Activated naive CD8-positive, alpha-beta T cell treated with anti-CD3 and anti-CD28 coated beads, Interleukin-2, amount 10 ng/mL, durations not matched to agents 7 days and 5 days (primary cell): ENCODE measurements around the gene CCSER1. TPM values are rescaled to one million over a fixed set of nuclear protein-coding genes. Genes with fewer than 3 reads are reported as not detected.

Source experiments
- ATAC-seq: fragments of 150-1000 bp; cut with Tn5 transposase; one replicate; pipeline ENCODE4 v1.10.0; 2021; ENCODE audit warnings: low read depth, moderate library complexity
- POLR2A ChIA-PET: fragments of 350-600 bp; sonication (Branson Sonifier 250); formaldehyde crosslinking; loops from one replicate; lab custom pipeline; 2021; ENCODE audit warnings: antibody characterized with exemption; lab: Charles Lee
- DNase-seq: peaks from one replicate; pipeline ENCODE4 v3.0.0; 2021
- H3K27ac Mint-ChIP-seq: one replicate; pipeline ENCODE4 v1.8.0; 2022; ENCODE audit warnings: mild to moderate bottlenecking, mixed read lengths
- H3K27me3 Mint-ChIP-seq: one replicate; pipeline ENCODE4 v1.8.0; 2022; ENCODE audit warnings: mild to moderate bottlenecking, moderate library complexity, mixed read lengths
- H3K36me3 Mint-ChIP-seq: one replicate; pipeline ENCODE4 v1.8.0; 2021; ENCODE audit warnings: mild to moderate bottlenecking, mixed read lengths
- H3K4me1 Mint-ChIP-seq: one replicate; pipeline ENCODE4 v1.8.0; 2021; ENCODE audit warnings: mixed read lengths
- H3K4me3 Mint-ChIP-seq: one replicate; pipeline ENCODE4 v1.8.0; 2022; ENCODE audit warnings: mild to moderate bottlenecking, moderate library complexity, mixed read lengths
- H3K9me3 Mint-ChIP-seq: one replicate; pipeline ENCODE4 v1.8.0; 2021; ENCODE audit warnings: mixed read lengths
- total RNA-seq, 2 experiments: library from RNA; stranded (reverse); gene quantifications; one replicate each; pipeline ENCODE4 v1.2.3, GENCODE V29; 2021

Gene CCSER1
- total RNA-seq, 2 experiments from 2014 or later = 0.64 TPM; not detected in 1

DNA sequence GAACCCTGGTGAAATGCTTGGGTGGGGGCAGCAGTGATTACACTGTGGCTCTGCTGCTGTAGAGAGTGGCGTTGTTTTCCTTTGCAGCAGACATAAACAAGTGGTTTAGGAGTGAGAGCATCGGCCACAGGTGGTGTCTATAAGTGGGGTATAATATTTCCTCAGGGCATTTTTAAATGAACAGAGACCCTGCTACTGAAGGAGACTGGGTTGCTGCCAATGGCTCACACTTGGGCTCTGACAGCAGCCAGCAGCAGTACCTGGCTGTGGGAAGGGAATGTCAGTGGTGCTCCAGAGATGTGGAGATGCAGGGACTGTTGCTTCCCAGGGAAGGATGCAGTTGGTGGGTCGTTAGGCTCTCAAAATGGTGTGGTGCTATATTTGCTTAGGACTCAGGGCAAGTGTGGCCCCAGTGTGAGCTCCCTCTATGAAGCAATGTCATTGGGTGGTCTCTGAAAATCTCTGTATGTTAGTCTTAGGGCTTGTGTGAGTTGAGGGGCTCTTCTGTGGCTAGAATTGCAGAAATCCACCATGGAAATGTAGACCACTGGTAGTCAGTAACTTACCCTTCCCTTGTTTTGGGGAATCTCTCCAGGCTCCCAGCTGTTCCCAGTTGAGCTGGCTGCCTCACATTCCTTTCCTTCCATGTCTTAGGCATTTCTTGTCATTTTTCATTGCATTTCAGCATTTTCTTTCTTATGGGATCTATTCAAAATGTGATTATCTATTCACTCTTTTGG is 1153.5 kb downstream of the CCSER1 start:
- Mint-ChIP-seq H3K4me3 (no peak overlapping the region), H3K27me3 (no peaks in the 10 kb centered on the region)
- POLR2A ChIA-PET = no interaction called here

DNA sequence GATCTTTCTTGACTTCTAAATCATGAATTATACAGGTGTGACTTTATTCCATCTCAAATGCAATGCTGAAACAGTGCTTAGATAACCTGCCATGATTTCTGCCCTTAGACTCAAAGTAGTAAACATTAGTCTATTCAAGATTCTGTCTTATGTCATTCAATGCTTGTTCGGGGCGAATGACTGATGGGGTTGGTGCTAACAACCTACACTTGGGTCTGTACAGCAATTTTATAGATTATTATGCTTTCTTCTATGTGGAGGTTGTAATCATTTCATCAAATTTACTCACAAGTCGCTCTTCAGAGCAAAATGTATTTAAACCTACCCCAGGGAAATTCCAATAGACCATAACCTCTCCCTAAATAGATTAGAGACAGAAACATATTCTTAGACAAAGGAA is 1155.0 kb downstream of the CCSER1 start:
- ATAC-seq = no peak

More for the DNA sequence above, 1153.5 kb downstream of the CCSER1 start:
- ATAC-seq (no peak), DNase-seq (no peak)
- H3K9me3 Mint-ChIP-seq = peaks cover 2% of the 10 kb centered on the region
- H3K36me3 Mint-ChIP-seq = no peaks in the 10 kb centered on the region
- no peak overlapping the region for H3K27ac Mint-ChIP-seq
- no peaks in the 10 kb centered on the region for H3K4me1 Mint-ChIP-seq

DNA sequence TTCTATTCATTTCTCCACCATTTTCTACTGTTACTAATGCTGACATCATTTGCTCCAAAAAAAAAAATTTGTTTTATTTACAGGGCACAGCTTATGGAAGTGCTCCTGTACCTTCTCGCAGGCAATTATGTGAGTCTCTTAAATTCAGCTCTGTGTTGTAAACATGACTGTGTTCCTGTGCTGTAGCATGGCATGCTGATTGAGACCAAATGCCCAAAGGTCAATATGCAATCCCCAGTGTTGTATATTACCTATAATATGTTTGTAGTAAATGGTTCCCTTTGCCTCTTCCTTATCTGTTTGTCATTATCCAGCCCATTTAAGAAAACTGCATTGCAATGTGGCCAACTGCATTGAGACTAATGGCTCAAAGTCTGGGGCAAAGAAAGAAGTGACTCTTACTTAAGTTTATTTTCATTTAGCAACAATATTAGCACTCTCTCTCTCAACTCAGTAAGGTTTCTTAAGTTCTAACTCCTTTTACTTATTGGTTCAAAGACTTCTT is 1156.6 kb downstream of the CCSER1 start:
- Mint-ChIP-seq H3K4me1 (no peaks in the 10 kb centered on the region), H3K27ac (no peak overlapping the region), H3K36me3 (no peaks in the 10 kb centered on the region), H3K4me3 (no peak overlapping the region), H3K27me3 (no peaks in the 10 kb centered on the region), H3K9me3 (no peaks in the 10 kb centered on the region)
- POLR2A ChIA-PET = no interaction called here
- no peak for DNase-seq
- ATAC-seq = no peak

More for the DNA sequence above, 1155.0 kb downstream of the CCSER1 start:
- DNase-seq = no peak
- H3K4me1 Mint-ChIP-seq = no peaks in the 10 kb centered on the region
- H3K27me3 Mint-ChIP-seq = no peaks in the 10 kb centered on the region
- no peaks in the 10 kb centered on the region for H3K36me3 Mint-ChIP-seq
- POLR2A ChIA-PET = no interaction called here
- no peak overlapping the region for H3K4me3 Mint-ChIP-seq
- no peak overlapping the region for H3K27ac Mint-ChIP-seq
- peaks cover 2% of the 10 kb centered on the region for H3K9me3 Mint-ChIP-seq

DNA sequence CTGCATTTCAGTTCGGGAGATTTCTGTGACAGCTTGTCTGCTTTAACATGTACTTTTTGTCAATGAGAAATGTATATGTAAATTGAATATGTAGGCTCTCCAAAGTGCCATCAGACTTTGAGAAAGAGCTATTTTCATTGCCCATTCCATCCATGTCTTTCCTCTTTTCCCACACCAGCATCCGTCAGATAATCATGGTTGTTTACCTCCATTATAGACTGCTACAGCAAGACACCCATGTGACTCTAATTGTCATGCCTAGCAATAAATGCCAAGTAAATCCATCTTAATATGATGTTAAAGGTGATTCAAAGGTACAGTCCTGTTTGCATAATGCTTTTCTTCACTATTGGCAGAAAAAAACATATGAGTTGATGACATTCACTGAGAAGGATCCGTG is 1157.3 kb downstream of the CCSER1 start:
- H3K27ac Mint-ChIP-seq = no peak overlapping the region
- POLR2A ChIA-PET = no interaction called here
- no peaks in the 10 kb centered on the region for H3K9me3 Mint-ChIP-seq
- DNase-seq (no peak), ATAC-seq (no peak)
- H3K36me3 Mint-ChIP-seq = no peaks in the 10 kb centered on the region
- no peak overlapping the region for H3K4me3 Mint-ChIP-seq
- no peaks in the 10 kb centered on the region for H3K27me3 Mint-ChIP-seq
- H3K4me1 Mint-ChIP-seq = no peaks in the 10 kb centered on the region

DNA sequence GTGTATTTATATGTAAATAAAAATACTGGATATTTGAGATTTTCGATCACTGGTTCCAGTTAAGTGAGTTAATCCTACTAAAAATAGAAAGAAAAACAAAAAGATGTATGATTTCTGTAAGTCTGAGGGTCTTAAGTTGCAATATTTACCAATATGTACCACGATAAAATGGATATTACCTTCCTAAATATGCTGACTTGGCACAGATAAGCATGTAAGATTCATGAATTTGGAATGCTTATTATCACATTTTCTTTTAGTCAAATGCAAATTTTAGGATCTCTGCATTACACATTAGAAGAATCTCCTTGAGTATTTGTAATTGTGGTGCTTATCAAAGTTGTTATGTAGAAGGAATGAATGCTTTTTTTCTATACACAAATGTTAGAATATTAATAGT is 1158.3 kb downstream of the CCSER1 start:
- Mint-ChIP-seq H3K27ac (no peak overlapping the region), H3K27me3 (no peaks in the 10 kb centered on the region), H3K4me3 (no peak overlapping the region), H3K4me1 (no peaks in the 10 kb centered on the region), H3K9me3 (no peaks in the 10 kb centered on the region), H3K36me3 (no peaks in the 10 kb centered on the region)
- POLR2A ChIA-PET = no interaction called here
- DNase-seq (no peak), ATAC-seq (no peak)

DNA sequence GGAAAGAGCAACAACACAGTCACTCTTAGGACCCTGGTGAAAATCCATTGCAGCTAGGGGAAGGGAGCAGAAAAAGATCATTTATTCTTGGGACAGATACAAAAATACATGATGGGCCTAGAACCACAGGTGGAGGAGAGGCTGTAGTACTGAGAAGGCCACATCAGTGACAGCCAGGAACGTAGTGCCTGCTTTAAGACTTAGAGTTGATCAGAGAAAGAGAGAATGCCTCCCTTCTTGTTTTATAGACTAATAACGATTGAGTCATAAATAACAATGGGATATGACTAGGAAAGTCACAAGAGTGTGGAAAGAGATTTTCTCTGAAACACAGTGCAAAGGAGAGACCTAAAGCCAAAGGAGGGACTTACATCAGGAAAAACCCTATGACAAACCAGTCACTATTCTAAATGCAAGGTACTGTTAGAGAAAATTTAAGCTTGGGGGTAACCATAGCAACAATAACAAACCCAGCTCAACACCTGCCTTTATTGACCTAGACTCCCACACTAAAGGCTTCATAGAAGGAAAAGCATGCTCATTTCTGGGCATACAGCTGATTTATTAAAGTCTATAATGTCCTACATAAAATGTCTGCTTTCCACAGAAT is 1161.6 kb downstream of the CCSER1 start:
- H3K27ac Mint-ChIP-seq = no peak overlapping the region
- no peak for ATAC-seq
- DNase-seq = no peak
- H3K9me3 Mint-ChIP-seq = no peaks in the 10 kb centered on the region
- H3K36me3 Mint-ChIP-seq = no peaks in the 10 kb centered on the region
- POLR2A ChIA-PET = no interaction called here
- H3K4me3 Mint-ChIP-seq = no peak overlapping the region
- H3K4me1 Mint-ChIP-seq = no peaks in the 10 kb centered on the region
- no peaks in the 10 kb centered on the region for H3K27me3 Mint-ChIP-seq

DNA sequence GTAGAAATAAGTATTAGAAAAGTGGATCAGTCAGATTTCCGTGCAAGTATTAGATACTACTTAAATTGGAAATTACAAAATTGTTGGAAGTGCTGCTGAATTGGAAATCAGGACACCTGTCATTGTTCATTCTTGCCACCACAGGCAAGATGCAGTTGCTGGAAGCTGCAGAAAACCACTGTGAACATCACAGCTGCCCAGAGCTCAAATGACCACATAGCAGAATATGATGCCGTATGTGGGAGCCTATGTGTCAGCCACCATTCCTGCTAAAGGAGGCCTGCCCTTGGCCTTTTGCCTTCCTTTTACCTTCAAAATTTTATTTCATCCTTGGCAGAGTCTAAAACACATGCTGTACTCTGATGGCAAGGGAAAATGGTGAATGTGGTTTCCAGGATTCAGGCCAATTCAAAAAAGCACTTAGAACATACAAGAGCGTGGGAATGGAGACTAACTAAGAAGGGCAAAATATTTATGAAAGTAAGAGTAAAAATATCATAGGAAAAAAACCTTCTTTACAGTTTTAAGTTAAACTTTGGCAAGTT is 1171.0 kb downstream of the CCSER1 start:
- POLR2A ChIA-PET = no interaction called here
- H3K4me3 Mint-ChIP-seq = no peak overlapping the region
- H3K27ac Mint-ChIP-seq = no peak overlapping the region
- ATAC-seq (no peak), DNase-seq (no peak)
- H3K27me3 Mint-ChIP-seq = no peaks in the 10 kb centered on the region
- peaks cover 2% of the 10 kb centered on the region for H3K9me3 Mint-ChIP-seq
- no peaks in the 10 kb centered on the region for H3K36me3 Mint-ChIP-seq
- H3K4me1 Mint-ChIP-seq = no peaks in the 10 kb centered on the region

DNA sequence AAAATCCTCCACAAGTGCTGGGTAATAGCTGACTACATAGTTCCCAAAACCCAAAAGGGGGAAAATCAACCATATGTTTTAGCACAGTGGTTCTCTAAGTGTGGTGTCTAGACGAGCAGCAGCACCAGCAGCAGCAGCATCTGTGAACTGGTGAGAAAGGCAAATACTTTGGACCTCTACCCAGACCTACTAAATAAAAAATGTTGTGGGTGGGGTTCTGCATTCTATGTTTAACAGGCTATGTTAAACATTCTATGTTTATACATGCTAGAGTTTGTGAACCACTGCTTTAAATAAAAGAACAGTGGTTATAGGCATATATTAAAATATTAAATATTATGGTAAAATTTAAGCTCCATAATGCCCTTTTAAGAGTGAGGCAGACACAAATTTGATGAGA is 1171.6 kb downstream of the CCSER1 start:
- no peaks in the 10 kb centered on the region for H3K27me3 Mint-ChIP-seq
- no peaks in the 10 kb centered on the region for H3K4me1 Mint-ChIP-seq
- POLR2A ChIA-PET = no interaction called here
- no peaks in the 10 kb centered on the region for H3K36me3 Mint-ChIP-seq
- H3K9me3 Mint-ChIP-seq = peaks cover 2% of the 10 kb centered on the region
- DNase-seq (no peak), ATAC-seq (no peak)
- no peak overlapping the region for H3K4me3 Mint-ChIP-seq
- no peak overlapping the region for H3K27ac Mint-ChIP-seq

DNA sequence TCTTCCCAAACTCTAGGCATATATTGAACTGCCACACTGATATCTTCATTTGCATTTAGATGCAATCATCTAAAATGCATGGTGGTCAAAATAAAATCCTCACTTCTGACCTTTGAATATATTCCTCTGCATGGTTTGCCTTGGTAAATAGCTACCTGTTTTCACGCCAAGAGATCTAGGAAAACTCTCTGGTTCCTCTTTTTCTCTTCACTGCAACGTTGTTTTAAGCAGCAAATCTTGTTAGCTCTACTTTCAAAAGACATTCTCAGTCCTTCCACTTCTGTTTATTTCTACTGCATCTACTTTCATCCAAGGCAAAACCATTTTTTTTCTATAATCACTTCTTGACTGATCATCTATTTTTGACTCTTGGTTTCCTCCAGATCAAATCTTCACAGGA is 1174.9 kb downstream of the CCSER1 start:
- H3K4me3 Mint-ChIP-seq = no peak overlapping the region
- H3K9me3 Mint-ChIP-seq = peaks cover 4% of the 10 kb centered on the region
- ATAC-seq (no peak), DNase-seq (no peak)
- H3K27me3 Mint-ChIP-seq = no peaks in the 10 kb centered on the region
- no peaks in the 10 kb centered on the region for H3K4me1 Mint-ChIP-seq
- POLR2A ChIA-PET = no interaction called here
- H3K36me3 Mint-ChIP-seq = no peaks in the 10 kb centered on the region
- H3K27ac Mint-ChIP-seq = no peak overlapping the region

DNA sequence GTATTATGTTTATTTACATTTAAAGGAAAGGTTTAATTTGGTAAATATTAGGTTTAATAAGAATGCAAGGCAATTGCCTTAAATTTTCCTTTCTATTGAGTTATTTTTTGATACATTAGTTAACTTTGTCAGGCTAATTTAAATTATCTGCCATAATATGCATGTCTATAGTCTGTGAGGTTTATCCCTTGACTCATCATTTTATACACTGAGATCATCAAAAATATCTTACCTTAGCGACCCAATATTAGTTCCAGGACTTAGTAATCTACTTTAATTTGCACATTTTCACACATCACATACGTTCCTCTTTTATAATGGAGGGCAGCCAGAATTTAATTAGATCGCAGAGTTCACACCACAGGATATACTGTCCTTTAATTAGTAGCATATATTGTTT is 1177.1 kb downstream of the CCSER1 start:
- H3K27me3 Mint-ChIP-seq = no peaks in the 10 kb centered on the region
- no peaks in the 10 kb centered on the region for H3K36me3 Mint-ChIP-seq
- H3K27ac Mint-ChIP-seq = no peak overlapping the region
- no peak overlapping the region for H3K4me3 Mint-ChIP-seq
- DNase-seq = no peak
- ATAC-seq = no peak
- POLR2A ChIA-PET = no interaction called here
- H3K4me1 Mint-ChIP-seq = no peaks in the 10 kb centered on the region
- H3K9me3 Mint-ChIP-seq = peaks cover 6% of the 10 kb centered on the region

DNA sequence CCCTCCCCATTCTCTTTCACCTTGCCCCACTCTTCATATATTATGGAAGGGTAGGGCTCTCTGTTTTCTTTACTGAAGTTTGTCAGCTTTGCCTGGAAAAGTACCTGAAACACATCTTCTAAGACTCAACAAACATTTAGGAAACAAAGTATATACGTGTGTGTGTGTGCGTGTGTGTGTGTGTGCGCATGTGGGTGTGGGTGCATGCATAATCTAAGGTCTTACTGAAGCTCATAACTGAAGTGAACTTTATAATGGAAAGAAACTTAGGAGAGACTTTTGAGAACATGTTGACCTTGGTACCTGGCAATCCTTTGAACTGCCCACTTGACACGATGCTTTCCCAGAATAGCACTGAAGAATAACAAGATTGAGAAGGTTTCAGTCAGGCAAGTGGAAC is 1190.2 kb downstream of the CCSER1 start:
- Mint-ChIP-seq H3K9me3 (no peaks in the 10 kb centered on the region), H3K27me3 (no peaks in the 10 kb centered on the region), H3K27ac (no peak overlapping the region), H3K4me1 (no peaks in the 10 kb centered on the region), H3K36me3 (no peaks in the 10 kb centered on the region), H3K4me3 (no peak overlapping the region)
- ATAC-seq (no peak), DNase-seq (no peak)
- POLR2A ChIA-PET = no interaction called here

DNA sequence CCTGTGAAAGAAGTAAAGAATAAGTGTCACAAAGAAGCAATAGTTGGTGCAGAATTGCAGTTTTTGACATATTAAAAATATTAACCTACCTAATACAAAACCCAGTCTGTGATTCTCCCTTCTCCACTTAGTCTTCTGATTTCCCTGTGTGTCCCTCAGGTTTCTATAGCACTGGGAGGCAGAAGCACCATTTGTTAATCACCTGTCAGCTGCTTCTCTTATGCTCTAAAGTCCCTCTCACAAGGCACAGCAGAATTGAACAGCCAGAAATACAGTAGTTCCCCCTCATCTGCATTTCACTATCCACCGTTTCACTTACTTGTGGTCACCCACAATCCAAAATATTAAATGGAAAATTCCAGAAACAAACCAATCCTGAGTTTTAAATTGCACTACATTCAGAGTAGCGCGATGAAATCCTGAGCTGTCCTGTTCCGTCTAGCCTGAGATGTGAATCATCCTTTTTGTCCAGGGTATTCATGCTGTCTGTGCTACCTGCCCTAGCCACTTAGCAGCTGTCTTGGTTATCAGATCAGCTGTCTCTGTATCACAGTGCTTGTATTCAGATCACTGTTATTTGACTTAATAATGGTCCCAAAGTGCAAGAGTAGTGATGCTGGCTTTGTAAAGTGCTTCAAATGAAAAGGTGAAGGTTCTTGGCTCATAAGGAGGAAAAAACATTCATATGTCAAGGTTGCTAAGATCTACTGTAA is 1192.5 kb downstream of the CCSER1 start:
- Mint-ChIP-seq H3K4me3 (no peak overlapping the region), H3K9me3 (no peaks in the 10 kb centered on the region), H3K4me1 (no peaks in the 10 kb centered on the region), H3K27me3 (no peaks in the 10 kb centered on the region), H3K27ac (no peak overlapping the region), H3K36me3 (no peaks in the 10 kb centered on the region)
- POLR2A ChIA-PET = no interaction called here
- no peak for DNase-seq
- ATAC-seq = no peak

DNA sequence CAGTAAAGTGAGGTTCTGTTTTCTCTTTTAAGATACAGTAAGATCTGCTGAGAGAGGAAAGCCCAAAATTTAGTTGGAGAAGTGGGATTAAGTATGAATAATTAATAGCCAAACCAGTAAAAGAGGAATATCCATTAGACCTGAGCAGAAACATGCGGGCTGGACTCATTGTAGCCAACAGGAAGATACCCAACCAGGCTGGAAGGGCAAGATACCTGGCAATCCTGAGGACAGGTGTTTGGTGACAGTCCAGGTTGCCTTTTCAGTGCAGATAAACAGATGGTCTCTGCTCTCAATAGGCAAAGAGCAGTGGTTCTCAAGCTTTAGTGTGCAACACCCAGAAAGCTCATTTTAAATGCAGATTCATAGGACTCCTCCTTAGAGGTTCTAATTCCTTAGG is 1195.8 kb downstream of the CCSER1 start:
- DNase-seq = no peak
- POLR2A ChIA-PET = no interaction called here
- Mint-ChIP-seq H3K4me1 (no peaks in the 10 kb centered on the region), H3K36me3 (no peaks in the 10 kb centered on the region), H3K27ac (no peak overlapping the region), H3K4me3 (no peak overlapping the region), H3K9me3 (peaks cover 4% of the 10 kb centered on the region), H3K27me3 (no peaks in the 10 kb centered on the region)
- no peak for ATAC-seq
